ENCODE data around the gene ENTPD7. TPM values are rescaled to one million over a fixed set of nuclear protein-coding genes. Genes with fewer than 3 reads are reported as not detected.

ENTPD7 gene
- total and polyA plus RNA-seq, 9 of the 15 experiments (the other 6 are each of a cell fraction or from before 2014, with no cell fraction given): 1.4 to 13.9 (median 8.5) TPM

- no peak for TF ChIP-seq SREBF2 (CRISPR knock-in tag; IDR thresholded peaks at IDR 0.05)
- no peak for TF ChIP-seq FOXM1 (IDR thresholded peaks at IDR 0.05; ENCODE audit: low read depth)
- TF ChIP-seq FOXM1 (CRISPR knock-in tag; IDR thresholded peaks at IDR 0.05; ENCODE audit: low read depth): no peak
- no peak for TF ChIP-seq CLOCK (CRISPR knock-in tag; IDR thresholded peaks at IDR 0.05; ENCODE audit: borderline replicate concordance)
- no peak for TF ChIP-seq CAMTA2 (CRISPR knock-in tag; conservative IDR thresholded peaks at IDR 0.05)
- TF ChIP-seq ELK3 (CRISPR knock-in tag; IDR thresholded peaks at IDR 0.05): no peak
- no peak for TF ChIP-seq ZNF764 (CRISPR knock-in tag; IDR thresholded peaks at IDR 0.05; ENCODE audit: low read depth)
- no peak for TF ChIP-seq MXD1 (CRISPR knock-in tag; IDR thresholded peaks at IDR 0.05; ENCODE audit: borderline replicate concordance, poor library complexity, severe bottlenecking)
- no peak for TF ChIP-seq NR0B1 (IDR thresholded peaks at IDR 0.05; ENCODE audit: partially characterized antibody)
- no peak for TF ChIP-seq ZC3H11A (IDR thresholded peaks at IDR 0.05; ENCODE audit: low read depth, low read length)
- no peak for TF ChIP-seq MECOM (CRISPR knock-in tag; IDR thresholded peaks at IDR 0.05)
- TF ChIP-seq CCAR2 (IDR thresholded peaks at IDR 0.05; ENCODE audit: low read depth, low read length): no peak
- TF ChIP-seq ZNF644 (tag; IDR thresholded peaks at IDR 0.05; ENCODE audit: low read depth): peak; percentile 66
- TF ChIP-seq EP300 (IDR thresholded peaks at IDR 0.05; ENCODE audit: low read length): peak; percentile 77
- TF ChIP-seq ZNF778 (CRISPR knock-in tag; IDR thresholded peaks at IDR 0.05): no peak
- no peak for TF ChIP-seq E2F5 (CRISPR knock-in tag; IDR thresholded peaks at IDR 0.05)
- TF ChIP-seq ELF1 (tag; IDR thresholded peaks at IDR 0.05): no peak
- TF ChIP-seq PURB (CRISPR knock-in tag; IDR thresholded peaks at IDR 0.05; ENCODE audit: low read depth): no peak
- no peak for TF ChIP-seq SMAD2 (IDR thresholded peaks at IDR 0.05; ENCODE audit: low read depth, low read length)
- no peak for TF ChIP-seq ERF (CRISPR knock-in tag; IDR thresholded peaks at IDR 0.05)
- peak; percentile 20 for TF ChIP-seq DACH1 (IDR thresholded peaks at IDR 0.05; ENCODE audit: partially characterized antibody)
- TF ChIP-seq DLX4 (CRISPR knock-in tag; IDR thresholded peaks at IDR 0.05): no peak
- no peak for TF ChIP-seq TCF7L2 (IDR thresholded peaks at IDR 0.05; ENCODE audit: low read depth, low read length)
These were observed 49.2 kb downstream of the ENTPD7 start (continued) for GRCh38 chr10:99708428-99709012.
